HL-60 (cell line): ENCODE data around the gene LAMA1.

Experiments used
- DNase-seq, 2 experiments: peaks; one replicate each; pipeline ENCODE4 v3.0.0-alpha.2; 2010 to 2020; ENCODE audit warnings: low read depth in 1 of 2, low spot score in 1 of 2
- H3K27ac ChIP-seq: fragments of 250-450 bp; sonication (Bioruptor Pico); replicated peaks from 2 replicates; pipeline ENCODE4 v1.5.1; 2020; ENCODE audit warnings: mild to moderate bottlenecking, moderate library complexity
- H3K27me3 ChIP-seq: fragments of 250-450 bp; sonication (Bioruptor Pico); 2 replicates; pipeline ENCODE4 v1.5.1; 2021; ENCODE audit warnings: mild to moderate bottlenecking, moderate library complexity; ENCODE audit not compliant: insufficient read depth, poor library complexity, severe bottlenecking
- H3K4me3 ChIP-seq: replicated peaks from 2 replicates; pipeline ENCODE4 v1.5.1; 2011; ENCODE audit warnings: mild to moderate bottlenecking, control low read depth, low read length; ENCODE audit not compliant: insufficient read depth
- GABPA ChIP-seq: IDR thresholded peaks from 2 replicates; pipeline ENCODE4 v1.6.1; 2012; ENCODE audit warnings: low read depth
- POLR2AphosphoS5 ChIP-seq: IDR thresholded peaks from 2 replicates; pipeline ENCODE4 v1.6.1; 2012; ENCODE audit warnings: low read depth
- REST ChIP-seq: IDR thresholded peaks from 2 replicates; pipeline ENCODE4 v1.6.1; 2012; ENCODE audit warnings: low read depth; ENCODE audit not compliant: insufficient replicate concordance
- SPI1 ChIP-seq: IDR thresholded peaks from 2 replicates; pipeline ENCODE4 v1.6.1; 2012; ENCODE audit warnings: low read depth, mild to moderate bottlenecking, borderline replicate concordance
- TF ChIP-seq, protein P1 (sequence below): IDR thresholded peaks from one replicate; pipeline ENCODE4 v1.5.1; 2011; ENCODE audit warnings: low read length, control low read depth, inconsistent platforms; ENCODE audit not compliant: insufficient read depth

The LAMA1 gene

GRCh38 chr18:7020995-7021777 lies 96.4 kb downstream of the LAMA1 start:
- Histone ChIP-seq H3K27ac (no peak overlapping the region), H3K27me3 (no peaks in the 10 kb centered on the region), H3K4me3 (no peak overlapping the region)
- no peak for DNase-seq
- TF ChIP-seq REST (no peak), SPI1 (no peak), GABPA (no peak), POLR2AphosphoS5 (no peak)

GRCh38 chr18:7017013-7017412 lies 100.6 kb downstream of the LAMA1 start:
- Histone ChIP-seq H3K4me3 (no peak overlapping the region), H3K27me3 (no peaks in the 10 kb centered on the region), H3K27ac (no peak overlapping the region)
- TF ChIP-seq REST (no peak), POLR2AphosphoS5 (no peak)
- TF ChIP-seq, protein P1, sequence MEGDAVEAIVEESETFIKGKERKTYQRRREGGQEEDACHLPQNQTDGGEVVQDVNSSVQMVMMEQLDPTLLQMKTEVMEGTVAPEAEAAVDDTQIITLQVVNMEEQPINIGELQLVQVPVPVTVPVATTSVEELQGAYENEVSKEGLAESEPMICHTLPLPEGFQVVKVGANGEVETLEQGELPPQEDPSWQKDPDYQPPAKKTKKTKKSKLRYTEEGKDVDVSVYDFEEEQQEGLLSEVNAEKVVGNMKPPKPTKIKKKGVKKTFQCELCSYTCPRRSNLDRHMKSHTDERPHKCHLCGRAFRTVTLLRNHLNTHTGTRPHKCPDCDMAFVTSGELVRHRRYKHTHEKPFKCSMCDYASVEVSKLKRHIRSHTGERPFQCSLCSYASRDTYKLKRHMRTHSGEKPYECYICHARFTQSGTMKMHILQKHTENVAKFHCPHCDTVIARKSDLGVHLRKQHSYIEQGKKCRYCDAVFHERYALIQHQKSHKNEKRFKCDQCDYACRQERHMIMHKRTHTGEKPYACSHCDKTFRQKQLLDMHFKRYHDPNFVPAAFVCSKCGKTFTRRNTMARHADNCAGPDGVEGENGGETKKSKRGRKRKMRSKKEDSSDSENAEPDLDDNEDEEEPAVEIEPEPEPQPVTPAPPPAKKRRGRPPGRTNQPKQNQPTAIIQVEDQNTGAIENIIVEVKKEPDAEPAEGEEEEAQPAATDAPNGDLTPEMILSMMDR: no peak
- DNase-seq: no peak

DNA sequence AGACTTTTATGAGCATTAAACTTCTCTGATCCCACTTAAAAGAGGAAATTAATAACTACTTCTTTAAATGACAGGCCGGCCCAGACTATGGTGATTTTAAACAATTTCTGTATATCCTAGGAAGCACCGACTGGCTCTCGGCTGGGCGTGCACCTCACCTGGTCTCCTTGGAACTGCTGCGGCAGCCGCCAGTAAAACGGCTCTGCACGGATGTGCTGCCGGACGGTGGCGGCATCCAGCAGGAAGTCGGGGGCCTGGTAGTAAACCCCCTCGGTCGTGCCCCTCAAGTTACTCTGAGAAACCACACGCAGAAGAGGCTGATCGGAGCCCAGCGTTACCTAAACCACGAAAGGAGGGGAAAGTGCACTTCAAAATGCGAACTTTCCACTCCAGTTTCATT lies 106.5 kb downstream of the LAMA1 start:
- Histone ChIP-seq H3K4me3 (no peak overlapping the region), H3K27ac (no peak overlapping the region), H3K27me3 (peaks cover 12% of the 10 kb centered on the region)
- no peak for DNase-seq
- TF ChIP-seq POLR2AphosphoS5 (no peak), REST (no peak), SPI1 (no peak), GABPA (no peak)
- TF ChIP-seq, protein P1: no peak
